OCI-LY7 (cell line): ENCODE results near the gene FBH1.

Experiments used
- EZH2phosphoT487 ChIP-seq: fragments of 200-600 bp; sonication (generic); IDR thresholded peaks from 2 replicates; pipeline ENCODE4 v1.6.1; 2018; ENCODE audit warnings: low read depth, borderline replicate concordance, mild to moderate bottlenecking, mixed run types, antibody characterized with exemption, low read length, moderate library complexity, mixed read lengths
- TF ChIP-seq, protein P1 (sequence below): fragments of 200-600 bp; sonication (generic); conservative IDR thresholded peaks from 2 replicates; pipeline ENCODE4 v1.5.1; 2014; ENCODE audit warnings: mild to moderate bottlenecking, antibody characterized with exemption, low read length, moderate library complexity, mixed read lengths

DNA sequence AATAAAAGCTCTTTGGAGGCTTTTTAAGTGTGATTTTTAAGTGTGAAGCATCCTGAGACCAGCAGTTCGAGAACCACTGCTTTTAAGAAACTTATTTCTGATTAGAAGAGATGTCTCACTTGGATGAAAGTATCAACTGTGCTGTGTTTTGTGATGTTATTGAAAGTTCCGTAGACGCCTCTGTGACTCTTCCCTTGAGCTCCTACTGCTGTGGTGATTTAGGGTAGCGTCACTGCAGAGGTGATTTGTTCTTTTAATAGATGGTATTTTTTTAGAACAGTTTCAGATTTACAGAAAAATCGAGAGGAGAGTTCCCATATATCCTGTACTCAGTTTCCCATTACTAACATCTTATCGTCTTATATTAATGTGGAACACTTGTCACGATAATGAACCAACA is 29.5 kb downstream of the FBH1 start:
- TF ChIP-seq, protein P1, sequence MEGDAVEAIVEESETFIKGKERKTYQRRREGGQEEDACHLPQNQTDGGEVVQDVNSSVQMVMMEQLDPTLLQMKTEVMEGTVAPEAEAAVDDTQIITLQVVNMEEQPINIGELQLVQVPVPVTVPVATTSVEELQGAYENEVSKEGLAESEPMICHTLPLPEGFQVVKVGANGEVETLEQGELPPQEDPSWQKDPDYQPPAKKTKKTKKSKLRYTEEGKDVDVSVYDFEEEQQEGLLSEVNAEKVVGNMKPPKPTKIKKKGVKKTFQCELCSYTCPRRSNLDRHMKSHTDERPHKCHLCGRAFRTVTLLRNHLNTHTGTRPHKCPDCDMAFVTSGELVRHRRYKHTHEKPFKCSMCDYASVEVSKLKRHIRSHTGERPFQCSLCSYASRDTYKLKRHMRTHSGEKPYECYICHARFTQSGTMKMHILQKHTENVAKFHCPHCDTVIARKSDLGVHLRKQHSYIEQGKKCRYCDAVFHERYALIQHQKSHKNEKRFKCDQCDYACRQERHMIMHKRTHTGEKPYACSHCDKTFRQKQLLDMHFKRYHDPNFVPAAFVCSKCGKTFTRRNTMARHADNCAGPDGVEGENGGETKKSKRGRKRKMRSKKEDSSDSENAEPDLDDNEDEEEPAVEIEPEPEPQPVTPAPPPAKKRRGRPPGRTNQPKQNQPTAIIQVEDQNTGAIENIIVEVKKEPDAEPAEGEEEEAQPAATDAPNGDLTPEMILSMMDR, result no peak
- no peak for TF ChIP-seq EZH2phosphoT487
